Hepatocyte (in vitro differentiated cells): ENCODE results near the gene BCL2L1. TPM values are rescaled to one million over a fixed set of nuclear protein-coding genes. Genes with fewer than 3 reads are reported as not detected.
A peak's percentile ranks its signal among the peaks of the same experiment; 100 is the strongest.

Experiments
- DNase-seq: peaks from one replicate; pipeline ENCODE4 v3.0.0-alpha.2; 2016; ENCODE audit warnings: low spot score
- H2AFZ ChIP-seq: fragments of 200-600 bp; sonication (generic); 2 replicates; pipeline ENCODE4 v1.6.0; 2016; ENCODE audit warnings: antibody characterized with exemption, mild to moderate bottlenecking
- H3K27ac ChIP-seq: fragments of 200-600 bp; sonication (generic); 2 replicates; pipeline ENCODE4 v1.5.1; 2016; ENCODE audit warnings: mild to moderate bottlenecking
- H3K27me3 ChIP-seq: fragments of 200-600 bp; sonication (generic); 2 replicates; pipeline ENCODE4 v1.6.1; 2016
- H3K36me3 ChIP-seq: fragments of 200-600 bp; sonication (generic); replicated peaks from 2 replicates; pipeline ENCODE4 v1.5.1; 2016; ENCODE audit warnings: low read depth; ENCODE audit not compliant: insufficient read depth
- H3K4me1 ChIP-seq: fragments of 200-600 bp; sonication (generic); 2 replicates; pipeline ENCODE4 v1.5.1; 2016; ENCODE audit warnings: mild to moderate bottlenecking, moderate library complexity; ENCODE audit not compliant: insufficient read depth
- H3K4me2 ChIP-seq: fragments of 200-600 bp; sonication (generic); 2 replicates; pipeline ENCODE4 v1.6.0; 2016
- H3K4me3 ChIP-seq: fragments of 200-600 bp; sonication (generic); 2 replicates; pipeline ENCODE4 v1.5.1; 2016; ENCODE audit warnings: mild to moderate bottlenecking
- H3K79me2 ChIP-seq: fragments of 200-600 bp; sonication (generic); 2 replicates; pipeline ENCODE4 v1.6.0; 2017; ENCODE audit warnings: mild to moderate bottlenecking
- H3K9me2 ChIP-seq: fragments of 200-600 bp; sonication (generic); replicated peaks from 2 replicates; pipeline ENCODE4 v1.6.0; 2017; ENCODE audit warnings: mild to moderate bottlenecking; ENCODE audit not compliant: insufficient read depth
- H3K9me3 ChIP-seq: fragments of 200-600 bp; sonication (generic); 2 replicates; pipeline ENCODE4 v1.5.1; 2016; ENCODE audit warnings: low read depth, mild to moderate bottlenecking
- H4K20me1 ChIP-seq: fragments of 200-600 bp; sonication (generic); 2 replicates; pipeline ENCODE4 v1.6.0; 2016; ENCODE audit warnings: mild to moderate bottlenecking; ENCODE audit not compliant: insufficient read depth, poor library complexity, severe bottlenecking
- EZH2 ChIP-seq: fragments of 200-600 bp; sonication (generic); IDR thresholded peaks from 2 replicates; pipeline ENCODE4 v1.6.1; 2016; ENCODE audit warnings: antibody characterized with exemption, mild to moderate bottlenecking, borderline replicate concordance
- EZH2phosphoT487 ChIP-seq: fragments of 200-600 bp; sonication (generic); IDR thresholded peaks from one replicate; pipeline ENCODE4 v1.6.1; 2018; ENCODE audit warnings: antibody characterized with exemption, mild to moderate bottlenecking, low read depth, moderate library complexity; ENCODE audit not compliant: unreplicated experiment, severe bottlenecking
- WGBS: methylation state at CpG from one replicate; pipeline ENCODE4 v1.1.6; 2016; ENCODE audit warnings: low lambda C conversion rate; ENCODE audit errors: missing lambda C conversion rate; 5-methylcytosine and 5-hydroxymethylcytosine counted together
- polyA plus RNA-seq: library from polyadenylated mRNA; unstranded; fragments of >200 nt; fragmentation: Nextera tagmentation; extraction: Ambion mirVana; gene quantifications from 2 replicates; pipeline ENCODE4 v1.2.1, GENCODE V29; 2016
- total RNA-seq: library from RNA; depleted of rRNA; stranded (reverse); fragments of >200 nt; gene quantifications from 2 replicates; pipeline ENCODE4 v1.2.3, GENCODE V29; 2014
- TF ChIP-seq, protein P1 (sequence below): fragments of 200-600 bp; sonication (generic); IDR thresholded peaks from 2 replicates; pipeline ENCODE4 v1.5.1; 2016; ENCODE audit warnings: antibody characterized with exemption, mild to moderate bottlenecking; ENCODE audit not compliant: poor library complexity

Gene BCL2L1
- total and polyA plus RNA-seq, 2 experiments from 2014 or later: 104 to 139 TPM

DNA sequence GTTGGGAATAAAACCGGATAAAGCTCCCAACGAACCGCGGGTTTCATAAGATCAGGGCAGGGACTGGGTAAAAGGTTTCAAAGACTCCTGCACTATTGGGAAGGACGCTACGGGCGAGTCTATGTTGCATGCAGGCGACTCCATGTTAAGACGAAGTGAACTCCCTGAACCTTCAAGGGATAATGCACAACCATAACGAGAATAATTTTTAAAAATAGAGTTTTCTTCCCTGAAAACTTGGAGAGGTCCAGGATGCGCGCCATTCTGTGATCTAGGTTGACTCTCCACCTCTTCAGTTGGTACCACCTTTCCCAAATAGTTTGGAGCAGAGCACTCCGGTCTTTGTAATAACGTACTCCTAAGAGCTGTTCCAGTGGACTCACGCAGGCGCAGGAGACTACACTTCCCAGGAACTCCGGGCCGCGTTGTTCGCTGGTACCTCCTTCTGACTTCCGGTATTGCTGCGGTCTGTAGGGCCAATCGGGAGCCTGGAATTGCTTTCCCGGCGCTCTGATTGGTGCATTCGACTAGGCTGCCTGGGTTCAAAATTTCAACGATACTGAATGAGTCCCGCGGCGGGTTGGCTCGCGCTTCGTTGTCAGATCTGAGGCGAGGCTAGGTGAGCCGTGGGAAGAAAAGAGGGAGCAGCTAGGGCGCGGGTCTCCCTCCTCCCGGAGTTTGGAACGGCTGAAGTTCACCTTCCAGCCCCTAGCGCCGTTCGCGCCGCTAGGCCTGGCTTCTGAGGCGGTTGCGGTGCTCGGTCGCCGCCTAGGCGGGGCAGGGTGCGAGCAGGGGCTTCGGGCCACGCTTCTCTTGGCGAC, 16.3 kb upstream of the BCL2L1 start, which contains the start of gene TPX2:
TSS of gene TPX2 (plus strand) at position 562 of the 821 bp plus-strand sequence. CDS start 18,187 bp downstream, outside the sequence.
- no peaks in the 10 kb centered on the region for H3K9me2 ChIP-seq
- no peaks in the 10 kb centered on the region for H3K36me3 ChIP-seq
- H3K79me2 ChIP-seq: peaks cover 47% of the 10 kb centered on the region
- peak within 1 kb of the TSS; percentile 83 for H3K4me2 ChIP-seq
- H4K20me1 ChIP-seq: no peaks in the 10 kb centered on the region
- H3K27me3 ChIP-seq: no peaks in the 10 kb centered on the region
- WGBS: under 1% methylated on average over 54 of the region's 54 CpGs
- TF ChIP-seq, protein P1, sequence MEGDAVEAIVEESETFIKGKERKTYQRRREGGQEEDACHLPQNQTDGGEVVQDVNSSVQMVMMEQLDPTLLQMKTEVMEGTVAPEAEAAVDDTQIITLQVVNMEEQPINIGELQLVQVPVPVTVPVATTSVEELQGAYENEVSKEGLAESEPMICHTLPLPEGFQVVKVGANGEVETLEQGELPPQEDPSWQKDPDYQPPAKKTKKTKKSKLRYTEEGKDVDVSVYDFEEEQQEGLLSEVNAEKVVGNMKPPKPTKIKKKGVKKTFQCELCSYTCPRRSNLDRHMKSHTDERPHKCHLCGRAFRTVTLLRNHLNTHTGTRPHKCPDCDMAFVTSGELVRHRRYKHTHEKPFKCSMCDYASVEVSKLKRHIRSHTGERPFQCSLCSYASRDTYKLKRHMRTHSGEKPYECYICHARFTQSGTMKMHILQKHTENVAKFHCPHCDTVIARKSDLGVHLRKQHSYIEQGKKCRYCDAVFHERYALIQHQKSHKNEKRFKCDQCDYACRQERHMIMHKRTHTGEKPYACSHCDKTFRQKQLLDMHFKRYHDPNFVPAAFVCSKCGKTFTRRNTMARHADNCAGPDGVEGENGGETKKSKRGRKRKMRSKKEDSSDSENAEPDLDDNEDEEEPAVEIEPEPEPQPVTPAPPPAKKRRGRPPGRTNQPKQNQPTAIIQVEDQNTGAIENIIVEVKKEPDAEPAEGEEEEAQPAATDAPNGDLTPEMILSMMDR: peak; percentile 7
- no peak for TF ChIP-seq EZH2phosphoT487
- peaks cover 17% of the 10 kb centered on the region for H3K4me1 ChIP-seq
- peak within 1 kb of the TSS; percentile 61 for H3K4me3 ChIP-seq
- no peaks in the 10 kb centered on the region for H3K9me3 ChIP-seq
- peak; percentile 100 for DNase-seq
- peak within 1 kb of the TSS; percentile 79 for H3K27ac ChIP-seq
- peak within 1 kb of the TSS; percentile 51 for H2AFZ ChIP-seq

DNA sequence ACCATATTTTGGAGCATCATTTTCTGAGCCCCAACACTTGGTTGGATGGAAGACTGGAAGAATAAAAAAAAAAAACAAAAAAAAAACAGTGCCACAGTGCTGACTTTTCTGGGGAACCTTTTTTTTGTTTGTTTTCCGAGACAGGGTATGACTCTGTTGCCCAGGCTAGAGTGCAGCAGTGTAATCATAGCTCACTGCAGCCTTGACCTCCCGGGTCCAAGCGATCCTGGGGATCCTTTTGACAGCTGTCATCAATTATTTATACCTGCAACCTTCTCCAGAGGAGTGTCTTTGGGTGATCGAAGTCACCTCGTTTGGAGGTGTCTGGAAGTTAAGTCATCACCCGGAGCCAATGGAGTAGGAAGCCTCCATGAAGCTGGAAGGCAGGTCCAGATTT, 8.7 kb upstream of the BCL2L1 start:
- H3K4me1 ChIP-seq: no peaks in the 10 kb centered on the region
- H3K79me2 ChIP-seq: no peaks in the 10 kb centered on the region
- no peaks in the 10 kb centered on the region for H4K20me1 ChIP-seq
- H3K9me2 ChIP-seq: no peaks in the 10 kb centered on the region
- TF ChIP-seq, protein P1: no peak
- TF ChIP-seq EZH2phosphoT487 (no peak), EZH2 (no peak)
- no peaks in the 10 kb centered on the region for H3K27me3 ChIP-seq
- no peak overlapping the region for H2AFZ ChIP-seq
- WGBS: 90% methylated on average over 6 of the region's 6 CpGs
- no peak overlapping the region for H3K4me2 ChIP-seq
- H3K4me3 ChIP-seq: no peak overlapping the region
- no peak for DNase-seq
- no peak overlapping the region for H3K27ac ChIP-seq
- H3K9me3 ChIP-seq: no peaks in the 10 kb centered on the region
- no peaks in the 10 kb centered on the region for H3K36me3 ChIP-seq

DNA sequence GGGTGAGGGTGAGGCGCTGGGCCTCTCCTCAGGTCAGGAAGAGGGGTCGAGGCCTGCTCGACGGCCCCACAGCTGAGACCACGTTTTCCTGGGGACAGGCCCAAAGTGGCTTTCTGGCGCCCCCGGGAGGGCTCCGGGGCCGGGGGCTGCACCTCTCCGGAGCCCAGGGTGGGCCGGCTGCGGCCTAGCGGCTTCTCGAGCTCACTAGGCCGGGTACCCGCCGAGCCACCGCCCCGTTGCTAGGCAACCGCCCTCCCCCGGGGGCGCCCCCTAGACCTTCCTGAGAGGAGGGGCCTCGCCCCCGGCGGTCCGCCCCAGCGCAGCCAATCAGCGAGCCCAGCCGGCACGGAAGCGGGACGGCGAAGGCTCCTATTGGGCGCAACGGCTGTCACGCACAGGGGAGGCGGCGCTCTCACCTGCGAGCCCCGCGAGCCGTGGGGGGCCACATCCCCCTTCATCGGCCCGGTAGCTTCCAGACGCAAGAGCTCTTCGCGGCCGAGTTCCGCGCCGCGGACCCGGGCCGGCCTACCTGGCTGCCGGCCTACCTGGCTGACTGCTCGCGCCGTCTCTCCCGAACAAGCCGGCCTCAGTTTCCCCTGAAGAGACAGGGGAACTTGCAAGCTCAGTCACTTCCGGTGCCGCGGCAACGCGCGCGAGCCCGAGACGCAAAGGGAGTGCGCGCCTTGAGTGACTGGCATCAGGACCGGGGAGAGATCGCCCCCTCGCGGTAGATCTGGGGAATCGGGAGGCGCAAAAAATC, 831 bp upstream of the BCL2L1 start:
- TF ChIP-seq EZH2phosphoT487: no peak
- TF ChIP-seq, protein P1: peak; percentile 99
- TF ChIP-seq EZH2: no peak
- Histone ChIP-seq H3K4me3 (peak overlapping the region; percentile 63), H3K27me3 (no peaks in the 10 kb centered on the region), H3K79me2 (peaks cover 43% of the 10 kb centered on the region), H2AFZ (peak overlapping the region; percentile 60), H3K4me1 (peaks cover 25% of the 10 kb centered on the region), H3K9me3 (no peaks in the 10 kb centered on the region), H3K27ac (peak overlapping the region; percentile 98), H3K9me2 (no peaks in the 10 kb centered on the region), H3K36me3 (no peaks in the 10 kb centered on the region), H4K20me1 (no peaks in the 10 kb centered on the region), H3K4me2 (peak overlapping the region; percentile 91)
- under 1% methylated on average over 76 of the region's 77 CpGs for WGBS
- peak; percentile 100 for DNase-seq
